Activated naive CD4-positive, alpha-beta T cell treated with anti-CD3 and anti-CD28 coated beads, Interleukin-2, amount 50 U/mL, for 16 hours (primary cell): ENCODE measurements around the gene AFAP1.

Experiments used
- DNase-seq: peaks from one replicate; pipeline ENCODE4 v3.0.0-alpha.2; 2020

AFAP1 gene

DNA sequence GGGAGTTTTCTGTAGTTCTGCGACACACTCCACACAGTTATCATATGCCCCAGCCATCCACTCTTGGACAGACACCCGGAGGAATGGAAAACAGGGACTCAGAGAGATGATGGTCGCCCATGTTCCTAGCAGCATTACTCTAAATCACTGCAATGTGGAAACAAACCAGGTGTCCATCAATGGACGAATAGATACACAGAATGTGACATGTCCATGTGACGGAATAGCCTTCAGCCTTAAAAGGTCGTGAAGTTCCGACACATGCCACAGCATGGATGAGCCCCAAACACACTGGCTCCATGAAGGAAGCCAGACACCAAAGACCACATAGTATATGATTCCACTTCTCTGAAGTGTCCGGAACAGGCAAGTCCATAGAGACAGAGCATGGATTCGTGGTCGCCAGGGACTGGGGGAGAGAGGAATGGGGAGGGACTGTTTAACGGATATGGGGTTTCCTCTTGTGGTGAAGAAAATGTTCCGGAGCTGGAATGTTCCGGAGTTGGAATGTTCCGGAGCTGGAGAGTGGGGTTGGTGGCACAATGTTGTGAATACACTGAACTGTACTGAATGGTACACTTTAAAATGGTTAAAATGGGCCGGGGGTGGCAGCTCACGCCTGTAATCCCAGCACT lies 28.7 kb upstream of the AFAP1 start:
- DNase-seq, result no peak

DNA sequence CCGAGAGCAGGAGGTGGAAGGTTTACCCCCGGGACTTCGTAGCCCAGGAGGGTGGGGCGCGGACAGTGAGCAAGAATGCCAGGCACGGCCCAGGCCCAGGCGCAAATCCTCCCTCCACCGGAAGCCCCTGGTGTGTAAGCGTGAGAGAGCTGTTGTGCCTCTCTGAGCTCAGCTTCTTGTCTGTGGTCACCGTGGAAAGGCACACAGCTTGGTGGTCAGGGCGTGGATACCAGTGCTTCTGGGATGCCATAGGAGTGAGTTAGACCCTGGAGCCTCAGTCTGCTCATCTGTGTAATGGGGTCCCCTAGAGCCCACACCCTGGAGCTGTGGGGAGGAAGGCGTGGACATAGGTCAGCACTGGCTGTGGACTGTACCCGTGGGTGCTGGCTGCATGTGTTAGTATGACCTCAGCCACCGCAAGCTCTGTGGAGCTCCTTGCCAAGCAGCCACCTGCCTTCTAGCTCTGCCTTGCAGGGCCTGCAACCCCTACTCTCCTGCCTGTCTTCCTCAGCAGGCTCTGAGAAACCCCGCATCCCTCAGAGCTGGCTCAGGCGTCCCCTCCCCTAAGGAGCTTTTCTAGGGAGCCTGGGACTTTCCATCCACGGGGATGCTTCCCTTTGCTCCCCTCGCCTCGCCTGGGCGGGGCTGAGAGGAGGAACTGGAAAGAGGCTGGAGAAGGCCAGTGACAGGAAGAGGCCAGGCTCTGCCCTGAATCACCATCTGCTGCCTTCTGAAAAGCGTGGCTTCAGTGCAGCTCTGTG lies 28.0 kb upstream of the AFAP1 start:
- no peak for DNase-seq

DNA sequence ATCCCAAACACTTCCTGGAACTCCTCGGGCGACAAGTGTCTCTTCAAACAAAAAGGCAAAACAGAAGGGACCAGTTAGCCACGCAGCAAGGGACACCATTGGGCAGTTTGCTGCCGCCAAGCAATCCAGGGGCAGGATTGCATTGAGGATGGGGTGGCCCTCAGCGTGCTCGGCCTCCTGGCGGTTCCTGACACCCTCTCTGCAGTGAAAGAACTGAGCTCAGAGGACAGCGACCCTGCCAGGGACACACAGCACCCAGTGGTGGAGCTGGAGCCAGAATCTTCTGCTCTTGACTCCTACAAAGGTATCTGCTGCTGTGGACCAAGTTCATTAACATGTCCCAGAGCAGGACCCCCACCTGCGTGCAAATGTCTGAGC lies 27.4 kb upstream of the AFAP1 start:
- DNase-seq, result no peak

DNA sequence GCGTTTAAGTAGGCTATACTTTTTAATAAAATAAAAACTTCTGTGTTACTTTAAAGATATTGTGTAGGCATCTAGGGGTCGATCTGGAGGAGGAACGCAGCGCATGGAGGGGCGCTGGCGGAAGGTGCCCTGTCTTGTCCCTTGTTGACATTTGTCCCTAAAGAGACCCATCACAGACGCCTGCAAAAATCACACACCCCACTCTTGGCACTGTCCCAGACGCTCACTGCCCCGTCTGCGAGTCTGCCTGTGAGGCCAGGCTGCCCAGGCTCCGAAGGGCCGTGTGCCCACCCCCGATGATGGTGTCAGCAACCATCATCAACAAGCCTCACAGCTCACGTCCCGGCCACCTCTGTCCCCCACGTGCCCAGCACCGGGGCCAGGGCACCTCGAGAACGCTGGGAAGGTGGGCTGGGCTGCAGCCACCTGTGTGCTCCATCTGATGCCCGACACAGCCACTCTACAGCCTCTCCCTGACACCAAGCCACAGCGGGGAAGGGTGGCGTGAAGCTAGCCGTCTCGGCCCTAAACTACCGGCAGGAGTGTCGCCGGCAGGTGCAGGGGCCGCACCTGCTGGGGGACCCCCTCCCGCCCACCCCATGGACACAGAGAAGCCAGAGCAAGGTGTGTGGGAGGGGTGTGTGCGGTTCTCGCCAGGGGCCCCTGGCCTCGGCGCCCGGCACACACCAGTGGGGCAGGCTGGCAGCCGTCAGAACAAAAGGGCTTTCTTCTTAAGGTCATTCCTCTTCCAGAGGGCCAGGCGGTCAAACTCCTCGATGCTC lies 26.8 kb upstream of the AFAP1 start:
- DNase-seq, result no peak

DNA sequence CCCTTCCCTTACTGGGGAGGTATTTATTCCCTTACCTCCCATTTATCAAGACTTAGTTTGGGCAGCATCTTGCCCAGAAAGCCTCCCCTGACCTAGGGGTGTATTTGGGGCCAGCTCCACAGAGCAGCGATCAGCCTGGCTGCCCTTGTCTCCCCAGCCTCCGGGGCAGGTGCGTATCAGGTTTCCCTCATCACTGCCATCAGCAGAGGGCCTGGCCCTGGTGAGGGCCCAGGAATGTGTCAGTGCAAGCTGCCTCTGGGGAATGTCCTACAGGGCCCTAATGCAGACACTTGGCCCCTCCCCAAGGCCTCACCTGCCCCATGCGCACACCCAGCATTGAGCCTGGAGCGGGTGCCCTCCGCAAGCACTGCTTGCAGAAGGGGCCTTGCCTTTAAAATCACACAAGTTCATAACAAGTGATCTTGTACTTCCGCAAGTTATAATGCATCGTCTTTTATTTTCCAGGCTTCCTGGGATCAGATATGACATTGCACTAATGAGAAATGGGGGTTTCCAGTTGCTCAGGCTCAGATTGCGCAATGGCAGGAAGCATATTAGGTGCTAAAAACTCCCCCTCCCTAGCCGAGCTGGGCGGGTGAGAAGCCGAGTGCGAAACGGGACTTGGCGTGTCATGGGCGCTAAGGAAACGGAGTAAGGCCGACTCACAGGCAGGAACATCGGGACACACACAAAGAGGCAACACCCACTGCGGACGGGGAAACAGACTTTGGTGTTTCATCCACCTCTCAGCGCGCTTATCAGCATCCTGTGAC lies 25.4 kb upstream of the AFAP1 start:
- DNase-seq, result no peak

DNA sequence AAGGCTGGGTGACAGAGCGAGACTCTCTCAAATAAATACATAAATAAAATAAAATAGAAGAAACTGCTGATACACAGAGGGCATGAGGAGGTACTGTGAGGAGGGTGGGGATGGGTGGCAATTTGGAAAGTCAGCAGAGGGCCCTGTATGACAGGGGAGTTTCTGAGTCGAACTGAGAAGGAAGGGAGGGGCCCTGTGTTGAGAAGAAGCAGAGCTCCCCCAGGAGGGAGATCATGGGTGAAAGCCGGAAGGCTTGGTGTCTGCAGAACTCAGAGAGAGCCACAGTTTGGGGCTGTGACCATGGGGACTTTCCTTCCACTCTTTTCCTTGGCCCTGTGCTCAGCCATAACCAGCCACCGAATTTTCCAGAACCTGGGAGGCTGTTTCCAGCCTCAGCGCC lies 24.8 kb upstream of the AFAP1 start:
- DNase-seq, result no peak

DNA sequence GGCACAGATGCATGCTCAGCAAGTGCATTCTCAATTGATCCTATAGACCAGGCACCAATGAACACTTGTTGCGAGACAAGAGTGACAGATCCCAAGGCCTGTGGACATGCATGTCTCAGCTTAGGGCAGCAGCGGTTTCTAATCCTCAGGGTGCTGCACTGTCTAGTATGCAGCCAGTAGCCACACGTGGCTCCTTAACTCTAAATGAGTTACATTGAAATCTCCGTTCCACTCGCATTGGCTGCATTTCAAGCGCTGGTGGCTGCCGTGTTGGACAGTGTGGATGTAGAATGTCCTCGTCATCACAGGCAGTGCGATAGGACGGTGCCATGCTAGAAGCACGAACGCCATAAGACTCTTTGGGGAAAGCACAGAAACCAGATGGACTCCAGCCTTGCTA lies 24.0 kb upstream of the AFAP1 start:
- no peak for DNase-seq

DNA sequence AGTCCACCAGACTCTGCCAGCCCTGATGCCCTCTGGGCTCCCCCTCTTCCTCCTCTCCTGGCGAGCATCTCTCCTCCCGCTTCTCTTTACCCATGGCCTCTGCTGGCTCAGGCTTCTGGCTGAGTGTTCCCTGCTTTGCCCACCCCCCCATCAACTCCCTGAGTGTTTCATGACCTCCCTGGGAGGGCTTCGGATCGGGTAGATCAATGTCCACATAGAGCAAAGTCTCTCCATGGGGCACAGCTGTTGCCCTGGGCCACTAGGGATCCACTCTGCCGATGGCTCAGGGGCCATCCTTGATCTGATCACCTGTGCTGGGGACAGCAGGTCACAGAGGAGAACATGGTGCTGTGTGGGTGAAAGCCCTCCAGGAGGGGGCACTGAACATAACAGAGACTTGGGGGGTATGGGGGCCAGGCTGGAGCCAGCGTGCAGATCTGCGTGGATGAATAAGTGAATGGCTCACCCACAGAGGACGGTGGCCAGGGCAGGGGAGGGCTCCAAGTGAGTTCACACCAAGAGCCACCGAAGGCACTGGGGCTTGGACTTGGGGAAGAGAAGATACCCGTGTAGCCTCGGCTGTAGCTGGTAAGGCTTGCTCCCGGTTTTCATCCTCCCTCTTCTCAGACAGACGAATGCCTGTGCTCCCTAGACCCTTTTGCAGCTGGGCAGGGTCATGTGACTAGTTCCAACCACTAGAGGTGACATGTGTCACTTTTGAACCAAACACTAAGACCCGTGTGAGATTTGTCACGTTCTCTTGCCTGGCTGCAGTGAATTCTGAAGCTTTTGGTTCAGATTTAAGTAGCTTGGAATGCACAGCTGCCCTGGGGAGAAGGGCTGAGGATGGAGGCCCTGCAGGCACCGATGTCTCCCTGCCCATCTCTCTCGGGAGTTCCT lies 23.2 kb upstream of the AFAP1 start:
- DNase-seq, result no peak

DNA sequence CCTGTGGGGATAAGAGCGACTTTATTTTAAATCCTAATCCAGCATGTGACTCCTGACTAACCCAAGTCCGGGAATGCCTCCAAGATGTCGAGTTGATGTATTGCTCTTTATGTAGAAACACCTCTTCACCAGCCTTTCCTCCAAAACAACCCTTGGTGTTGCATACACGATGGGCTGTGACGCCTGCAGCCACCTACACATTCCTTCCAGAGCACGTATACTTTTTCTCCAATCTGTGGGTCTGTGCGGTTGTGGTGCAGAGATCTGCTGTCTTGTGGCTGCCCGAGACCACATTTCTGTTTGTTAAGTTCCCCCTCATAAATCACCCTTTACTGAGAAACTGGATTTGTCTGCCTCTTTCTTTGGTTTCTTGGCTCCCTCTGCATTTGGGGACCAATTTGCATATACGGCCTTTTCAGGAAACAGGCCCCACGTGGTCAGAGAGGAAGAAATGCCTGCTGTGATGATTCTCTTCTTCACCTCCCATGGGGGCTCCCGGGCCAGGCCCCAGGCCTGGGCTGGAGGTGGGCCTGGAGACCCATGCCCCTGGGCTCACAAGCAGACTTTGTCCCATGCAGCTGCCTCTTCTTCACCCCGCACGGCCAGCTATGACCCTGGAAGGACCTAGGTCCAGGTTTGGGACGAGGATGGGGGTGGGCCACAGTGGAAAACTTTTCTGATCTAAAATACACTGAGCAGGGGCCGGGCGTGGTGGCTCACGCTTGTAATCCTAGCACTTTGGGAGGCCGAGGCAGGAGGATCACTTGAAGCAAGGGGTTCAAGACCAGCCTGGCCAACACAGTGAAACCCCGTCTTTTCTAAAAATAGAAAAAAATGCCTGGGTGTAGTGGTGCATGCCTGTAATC lies 21.4 kb upstream of the AFAP1 start:
- DNase-seq, result peak; percentile 43

DNA sequence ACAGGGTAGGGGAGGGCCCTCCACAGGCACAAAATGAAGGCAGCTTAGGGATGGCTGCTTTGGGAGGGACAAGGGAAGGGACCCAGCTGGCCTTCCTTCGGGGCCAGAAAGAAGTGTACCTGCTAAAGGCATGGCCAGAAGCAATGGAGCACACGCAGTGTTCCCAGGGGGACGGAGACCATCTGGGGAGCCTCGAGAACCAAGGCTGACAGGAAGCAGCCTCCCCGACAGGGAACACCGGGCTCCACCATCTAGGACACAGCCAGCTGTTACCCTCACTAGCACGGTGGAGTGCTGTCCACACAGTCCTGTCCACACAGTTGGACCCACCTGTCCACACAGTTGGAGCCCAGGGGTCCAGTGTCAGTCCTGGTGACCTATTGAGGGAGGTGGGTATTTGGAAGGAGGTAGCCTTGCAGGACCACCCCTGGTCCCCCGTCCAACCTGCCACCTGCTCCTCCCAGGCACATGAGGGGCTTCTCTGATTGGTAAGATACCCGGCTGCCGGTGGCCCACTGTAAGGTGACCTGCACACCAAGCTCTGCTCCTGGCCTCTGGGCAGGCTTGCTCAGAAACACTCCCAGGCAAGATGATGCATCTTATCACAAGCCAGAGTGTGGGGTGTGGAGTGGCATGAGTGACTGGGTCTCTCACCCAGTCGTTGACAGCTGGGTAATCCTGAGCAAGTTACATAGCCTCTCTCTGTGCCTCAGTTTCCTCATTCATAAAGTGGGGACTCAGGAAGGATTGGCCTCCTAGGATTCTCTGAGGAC lies 20.5 kb upstream of the AFAP1 start:
- no peak for DNase-seq

DNA sequence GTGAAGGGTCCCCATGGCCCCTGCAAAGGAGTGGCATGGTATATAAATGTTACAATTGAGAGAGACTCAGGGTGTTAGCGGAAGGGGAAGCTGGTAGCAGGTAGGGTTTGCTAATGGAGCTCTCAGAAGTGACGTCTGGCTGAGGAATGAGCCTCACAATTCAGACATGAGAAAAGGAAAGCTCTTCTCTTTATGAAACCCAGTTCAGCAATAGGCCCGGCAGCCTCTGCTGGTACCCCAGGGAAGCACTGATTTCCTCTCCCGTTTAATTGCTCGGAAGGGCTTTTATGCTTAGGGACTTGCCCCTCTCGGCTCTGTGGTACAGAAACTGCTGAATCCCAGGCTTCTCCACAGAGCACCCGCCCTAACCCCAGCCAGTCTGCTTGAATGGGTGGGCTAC lies 19.4 kb upstream of the AFAP1 start:
- DNase-seq, result no peak

DNA sequence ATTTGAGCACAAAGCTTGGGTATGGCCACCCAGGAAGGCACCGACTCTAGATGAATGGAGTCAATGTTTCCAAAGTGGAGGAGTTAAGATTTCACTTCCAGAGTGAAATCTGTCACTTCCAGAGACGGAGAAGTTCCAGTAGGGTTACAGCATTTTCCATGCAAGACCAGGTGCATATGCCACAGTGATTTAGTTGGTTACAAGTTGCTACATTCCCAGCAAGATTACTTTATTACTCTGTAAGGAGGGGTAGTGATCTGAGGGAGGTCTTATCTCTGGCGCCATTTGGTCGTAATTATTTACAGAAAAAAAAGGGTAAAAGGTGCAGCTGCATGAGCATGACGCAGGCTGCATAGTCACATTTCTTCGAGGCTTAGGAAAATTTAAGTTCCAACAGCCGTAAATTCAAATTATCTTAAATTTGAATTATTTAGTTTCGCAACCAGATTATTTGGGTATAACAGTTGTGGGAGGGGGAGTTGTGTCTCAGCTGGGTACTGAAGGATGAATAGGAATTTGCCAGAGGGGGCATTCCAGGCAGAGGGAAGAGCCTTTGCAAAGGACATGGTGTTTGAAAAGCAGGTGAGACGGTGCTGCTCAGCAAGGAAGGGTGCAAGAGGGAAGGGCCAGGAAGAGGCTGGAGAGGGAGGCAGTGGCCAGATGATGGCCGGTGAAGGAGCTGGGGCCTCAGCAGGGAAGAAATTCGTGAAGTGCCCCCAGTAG lies 17.4 kb upstream of the AFAP1 start:
- no peak for DNase-seq

DNA sequence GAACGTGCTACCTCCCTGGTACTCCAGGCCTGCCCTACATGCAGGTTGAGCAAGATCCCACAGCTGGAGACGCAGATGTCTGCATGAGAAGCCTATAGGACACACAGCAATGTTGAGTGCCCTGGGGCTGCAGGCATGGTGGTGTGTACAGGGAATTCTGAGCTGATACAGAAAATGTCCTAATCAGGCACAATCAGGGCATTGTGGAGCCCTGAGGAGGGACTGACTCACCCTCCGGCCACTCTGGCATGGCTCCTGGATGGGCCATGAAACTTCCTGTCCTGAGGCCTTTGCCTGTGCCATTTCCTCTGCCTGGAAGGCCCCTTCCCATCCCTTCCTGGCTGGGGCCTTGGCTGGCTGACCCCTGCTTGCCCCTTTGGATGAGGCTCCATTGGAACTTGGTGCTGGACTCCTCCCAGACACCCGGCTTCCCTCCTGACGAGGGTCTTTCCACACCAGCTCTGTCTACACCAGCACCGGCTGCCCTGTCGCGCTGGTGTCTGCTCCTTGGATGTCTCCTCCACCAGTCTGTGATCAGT lies 16.7 kb upstream of the AFAP1 start:
- no peak for DNase-seq

DNA sequence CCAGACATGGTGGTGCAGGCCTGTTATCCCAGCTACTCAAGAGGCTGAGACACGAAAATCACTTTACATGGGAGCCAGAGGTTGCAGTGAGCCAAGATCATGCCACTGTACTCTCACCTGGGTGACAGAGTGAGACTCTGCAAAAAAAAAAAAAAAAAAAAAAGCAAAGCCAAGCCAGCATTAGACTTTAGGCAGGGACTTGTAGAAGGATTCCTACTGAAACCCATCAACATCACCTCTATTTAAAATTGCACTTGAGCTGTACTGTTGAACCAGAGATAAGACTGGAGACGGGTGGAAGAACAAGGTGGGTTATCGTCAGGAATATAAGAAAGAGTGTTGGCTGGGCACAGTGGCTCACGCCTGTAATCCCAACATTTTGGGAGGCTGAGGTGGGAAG lies 15.7 kb upstream of the AFAP1 start:
- no peak for DNase-seq

DNA sequence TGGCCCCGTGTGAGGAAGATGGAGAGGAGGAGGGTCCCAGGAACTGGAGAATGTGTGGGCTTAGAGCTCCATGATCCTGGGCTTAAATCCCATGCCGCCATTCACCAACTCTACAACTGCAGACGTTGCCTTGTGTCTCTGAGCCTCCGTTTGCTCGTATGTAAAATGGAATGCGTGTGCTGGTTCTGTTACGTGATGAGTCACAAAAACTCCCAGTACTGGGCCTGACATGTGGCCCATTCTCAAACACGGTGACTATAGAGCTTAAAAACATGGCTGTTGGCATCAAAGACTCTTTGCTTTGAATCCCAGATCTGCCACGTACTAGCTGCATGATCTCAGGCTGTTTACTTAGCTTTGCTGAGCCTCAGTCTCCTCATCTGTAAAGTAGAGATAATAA lies 13.0 kb upstream of the AFAP1 start:
- DNase-seq, result no peak

DNA sequence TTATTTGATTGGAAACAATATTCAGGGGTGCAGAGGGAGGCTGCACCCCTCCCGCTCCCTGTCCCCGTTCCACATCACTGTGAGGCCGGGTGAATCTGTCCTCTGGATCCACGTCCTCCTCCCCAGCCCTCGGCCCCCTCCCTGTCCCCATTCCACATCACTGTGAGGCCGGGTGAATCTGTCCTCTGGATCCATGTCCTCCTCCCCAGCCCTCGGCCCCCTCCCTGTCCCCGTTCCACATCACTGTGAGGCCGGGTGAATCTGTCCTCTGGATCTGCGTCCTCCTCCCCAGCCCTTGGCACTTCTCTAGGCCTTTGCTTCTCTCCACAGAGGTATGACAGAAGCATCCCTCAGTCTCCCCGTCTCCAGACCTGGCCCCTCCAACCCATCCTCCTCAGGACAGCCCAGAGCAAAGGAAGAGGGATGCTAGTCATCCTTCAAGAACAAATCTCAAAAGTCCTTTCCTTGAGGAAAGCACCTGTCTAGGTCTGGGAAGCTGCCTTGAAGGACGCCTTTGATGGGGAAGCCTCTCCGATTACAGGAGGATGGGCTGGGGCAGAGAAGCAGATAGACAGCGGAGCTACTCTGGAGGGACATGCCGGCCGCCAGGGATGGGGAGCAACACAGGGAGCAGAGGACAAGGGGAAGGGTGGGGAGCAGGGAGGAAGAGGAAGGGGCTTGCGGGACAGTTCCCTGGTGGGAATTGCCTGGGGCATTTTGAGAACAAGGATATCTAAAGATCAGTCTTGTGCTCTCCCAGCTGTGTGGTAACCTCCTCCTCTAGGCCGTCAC lies 10.8 kb upstream of the AFAP1 start:
- no peak for DNase-seq

DNA sequence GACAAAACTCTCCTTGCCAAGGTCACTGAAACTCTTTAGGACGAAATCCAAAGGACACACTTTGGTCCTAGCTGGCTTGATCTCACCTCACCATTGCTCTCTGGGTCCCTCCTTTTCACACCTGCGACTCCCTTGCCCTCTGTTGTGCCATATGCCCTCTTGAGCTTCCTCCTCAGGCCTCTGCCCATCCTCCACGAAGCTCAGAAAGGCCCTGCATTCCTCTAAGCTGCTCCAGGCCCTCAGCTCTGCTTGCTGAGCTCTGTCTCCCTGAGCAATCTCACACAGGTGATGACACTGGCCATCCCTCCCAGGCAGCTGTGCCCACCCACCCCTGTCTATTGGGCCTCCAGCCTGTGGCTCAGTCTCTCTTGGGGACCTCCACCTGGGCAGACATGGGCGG lies 10.1 kb upstream of the AFAP1 start:
- no peak for DNase-seq

DNA sequence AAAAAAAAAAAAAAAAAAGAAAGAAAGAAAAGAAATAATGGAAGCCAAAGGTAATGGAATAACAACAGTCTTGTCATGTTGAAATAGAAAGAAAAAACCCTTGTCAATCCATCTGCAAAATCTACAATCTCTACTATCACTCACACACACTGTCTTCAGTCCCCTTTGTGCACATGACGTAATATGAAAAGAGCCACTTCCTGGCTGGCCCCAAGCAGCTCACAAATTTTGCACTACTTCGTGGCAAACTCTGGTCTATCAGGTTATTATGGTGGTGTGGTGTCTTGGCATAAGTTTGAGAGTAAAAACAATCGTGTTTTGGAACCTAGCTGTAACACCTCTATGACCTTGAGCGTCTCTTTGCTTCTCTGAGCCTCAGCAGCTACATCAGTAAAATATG lies 8.3 kb upstream of the AFAP1 start:
- DNase-seq, result no peak
